ENCODE data around the gene VAC14.
"Not testable (repeated sequence)": the region's sequence is repeated elsewhere in the genome, so short reads cannot be mapped to it uniquely, and the experiment has no call there.

The VAC14 gene

DNA sequence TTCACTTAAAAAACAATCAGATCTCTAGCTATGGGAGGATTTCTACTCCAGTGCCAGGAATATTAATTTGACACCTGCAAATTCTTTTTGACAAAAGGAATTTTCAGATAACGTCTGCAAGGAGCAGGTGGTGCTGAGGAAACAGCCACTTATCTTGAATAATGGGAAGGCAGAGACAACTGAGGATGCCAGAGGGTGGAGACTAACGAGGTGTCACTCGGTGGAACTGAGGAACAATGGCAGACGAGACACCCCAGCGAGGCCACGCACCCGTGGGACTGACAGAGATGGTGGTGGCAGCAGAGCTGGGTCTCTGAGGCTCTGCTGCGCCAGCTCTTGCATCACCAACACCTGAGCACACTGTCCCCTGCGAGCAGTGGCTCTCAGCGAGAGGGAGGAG lies 42.2 kb downstream of the VAC14 start:
- no peak for DNase-seq

DNA sequence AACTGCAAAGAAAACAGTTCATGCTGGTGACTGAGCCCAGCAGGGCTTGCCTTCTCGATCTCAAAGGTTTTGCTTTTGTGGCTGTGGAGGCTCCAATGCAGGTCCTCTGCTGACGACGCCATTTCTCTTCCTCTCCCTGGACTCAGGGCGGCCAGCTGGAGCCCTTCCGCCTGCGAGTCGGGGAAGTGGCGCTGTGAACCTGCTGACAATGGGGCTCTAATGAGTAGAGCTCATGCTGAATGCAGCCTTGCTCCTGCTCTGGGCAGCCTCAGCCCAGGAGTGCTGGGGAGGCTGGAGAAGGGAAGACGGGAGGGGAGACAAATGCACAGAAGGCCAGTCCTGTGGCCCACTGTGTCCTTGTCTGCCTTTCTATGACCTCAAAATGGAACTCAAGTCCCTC lies 43.8 kb downstream of the VAC14 start:
- no peak for DNase-seq

DNA sequence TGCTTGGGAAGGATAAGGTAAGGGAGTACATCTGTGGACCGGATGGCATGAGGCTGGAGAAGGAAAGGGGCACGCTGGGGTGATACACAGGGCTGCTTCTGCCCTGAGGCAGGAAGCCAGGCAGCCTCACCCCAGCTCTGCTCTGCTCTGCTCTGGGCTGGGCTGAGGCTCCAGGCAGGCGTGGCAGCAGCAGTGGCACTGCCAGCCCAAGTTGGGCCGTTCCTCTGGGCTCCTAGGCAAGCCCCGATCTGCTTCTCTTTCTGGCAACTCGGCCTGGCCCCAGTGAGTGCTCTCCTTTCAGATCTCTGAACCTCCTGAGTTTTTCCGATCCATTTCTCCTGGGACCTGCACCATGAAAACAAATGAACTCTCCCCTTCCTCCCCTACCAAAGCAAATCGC lies 44.9 kb downstream of the VAC14 start:
- no peak for DNase-seq

DNA sequence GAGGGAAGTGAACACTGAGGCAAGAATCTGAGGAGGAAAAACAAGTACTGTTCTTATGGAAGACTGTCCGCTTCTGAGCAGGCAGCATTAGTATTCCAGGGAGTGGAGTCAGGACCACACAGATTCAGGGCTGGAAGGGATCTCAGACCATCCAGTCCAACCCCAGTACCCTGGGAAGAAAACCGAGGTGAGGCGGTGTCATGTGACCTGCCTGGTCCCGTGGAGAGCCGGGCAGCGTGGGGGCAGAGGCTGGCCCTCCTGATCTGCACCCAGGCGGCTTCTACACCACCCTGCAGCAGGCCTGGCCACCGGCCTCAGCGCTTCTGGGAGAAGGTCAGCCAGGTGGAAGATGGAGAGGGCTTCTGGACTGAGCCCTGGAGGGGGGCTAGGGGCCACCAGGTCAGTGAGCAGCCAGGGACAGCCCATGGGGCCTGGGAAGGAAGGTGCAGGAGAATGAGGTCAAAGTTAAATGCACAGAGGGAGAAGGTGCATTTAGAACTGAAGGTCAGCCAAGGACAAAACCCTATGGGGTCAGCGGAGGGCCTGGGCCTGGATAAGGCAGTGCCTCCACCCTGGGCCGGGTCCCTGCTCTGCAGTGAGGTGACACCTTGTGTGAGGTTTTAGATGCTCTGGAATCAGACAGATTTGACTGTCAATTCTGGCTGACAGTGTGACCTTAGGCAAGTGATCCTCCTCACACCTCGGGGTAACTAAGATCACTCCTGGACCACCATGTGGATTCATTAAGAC lies 45.9 kb downstream of the VAC14 start:
- no peak for DNase-seq

DNA sequence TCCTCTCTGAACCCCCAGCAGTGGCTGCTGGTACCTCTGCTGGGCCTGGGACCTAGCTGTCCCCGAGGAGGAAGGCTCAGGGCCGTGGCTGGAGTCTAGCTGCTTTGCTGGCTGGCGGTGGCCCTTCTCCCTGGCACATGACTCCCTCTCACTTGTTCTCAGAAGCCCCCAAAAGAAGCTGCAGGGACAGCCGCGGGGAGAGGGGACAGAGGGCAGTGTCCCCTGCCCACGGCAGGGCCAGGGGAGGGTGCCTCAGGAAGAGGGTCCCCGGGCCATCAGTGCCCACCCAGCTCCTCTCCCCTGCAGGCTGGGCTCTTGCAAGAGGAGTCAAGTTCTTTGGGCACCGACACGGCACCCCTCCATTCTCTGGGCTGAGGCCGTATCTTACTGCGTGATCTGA lies 46.6 kb downstream of the VAC14 start:
- DNase-seq: no peak

DNA sequence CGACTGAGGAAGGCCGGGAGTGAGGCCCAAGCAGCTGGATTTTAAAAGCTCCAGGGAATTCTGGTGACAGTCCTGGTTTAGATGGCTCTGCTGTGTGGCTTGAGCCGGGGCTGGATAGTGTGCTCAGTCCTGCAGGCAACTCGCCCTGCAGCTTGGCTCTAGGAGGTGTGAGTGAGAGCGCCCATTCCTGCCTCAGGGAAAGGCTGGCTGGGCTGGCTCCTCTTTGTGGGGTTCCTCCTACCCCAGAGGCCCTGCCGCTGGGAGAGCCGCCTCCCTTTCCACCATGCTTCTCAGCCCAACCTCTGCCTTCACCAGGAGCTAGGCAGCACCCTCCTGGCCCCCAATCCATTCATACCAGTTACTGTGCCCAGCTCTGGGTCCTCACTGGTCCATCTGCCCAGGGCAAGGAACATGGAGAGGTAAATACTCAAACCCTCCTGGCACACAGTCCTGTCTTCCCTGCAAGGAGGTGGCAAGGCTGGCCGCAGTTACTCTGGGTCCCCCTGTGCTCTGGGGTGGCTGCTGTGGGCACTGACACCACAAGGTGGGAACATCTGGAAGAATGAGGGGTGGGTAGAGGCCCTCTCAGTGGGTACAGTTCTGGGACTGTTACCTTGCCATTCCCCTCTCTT lies 47.1 kb downstream of the VAC14 start:
- DNase-seq: no peak

DNA sequence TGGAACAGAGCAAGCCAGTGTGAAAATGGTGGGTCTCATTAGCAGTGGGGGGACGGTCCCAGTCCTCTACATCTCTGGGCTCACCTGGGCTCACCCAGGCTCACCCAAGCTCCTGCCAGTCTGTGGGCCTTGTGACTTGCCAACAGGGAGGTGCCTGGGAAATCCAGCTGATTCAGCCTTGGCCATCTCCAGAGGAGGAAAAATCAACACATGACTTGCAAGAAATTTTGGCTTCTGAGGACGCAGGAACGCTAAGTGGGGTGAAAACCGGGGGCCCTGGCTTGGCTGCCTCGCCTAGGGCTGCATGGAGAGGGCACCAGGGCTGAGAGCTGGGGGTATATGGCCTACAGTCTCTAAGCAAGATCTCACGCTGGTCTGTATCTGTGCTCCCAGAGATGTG lies 47.7 kb downstream of the VAC14 start:
- no peak for DNase-seq

DNA sequence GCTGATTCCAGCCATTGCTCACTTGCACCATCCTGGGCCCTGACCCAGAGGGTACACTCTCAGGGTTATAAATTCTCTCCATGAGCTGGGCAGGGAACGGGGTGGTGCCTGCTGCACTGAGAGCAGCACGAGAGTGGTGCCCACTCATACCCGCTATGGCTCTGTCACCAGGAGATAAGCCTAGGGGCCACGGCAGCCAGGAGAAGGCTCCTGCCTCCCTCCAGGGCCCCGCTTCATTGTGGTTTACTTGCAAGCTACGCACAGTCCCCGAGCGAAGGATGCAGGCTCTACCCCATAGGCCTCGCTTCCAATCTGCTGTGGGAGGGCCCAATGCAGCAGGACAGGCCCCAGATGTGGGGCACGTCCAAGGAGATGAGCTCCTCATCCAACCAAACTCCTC lies 48.5 kb downstream of the VAC14 start:
- DNase-seq: no peak

DNA sequence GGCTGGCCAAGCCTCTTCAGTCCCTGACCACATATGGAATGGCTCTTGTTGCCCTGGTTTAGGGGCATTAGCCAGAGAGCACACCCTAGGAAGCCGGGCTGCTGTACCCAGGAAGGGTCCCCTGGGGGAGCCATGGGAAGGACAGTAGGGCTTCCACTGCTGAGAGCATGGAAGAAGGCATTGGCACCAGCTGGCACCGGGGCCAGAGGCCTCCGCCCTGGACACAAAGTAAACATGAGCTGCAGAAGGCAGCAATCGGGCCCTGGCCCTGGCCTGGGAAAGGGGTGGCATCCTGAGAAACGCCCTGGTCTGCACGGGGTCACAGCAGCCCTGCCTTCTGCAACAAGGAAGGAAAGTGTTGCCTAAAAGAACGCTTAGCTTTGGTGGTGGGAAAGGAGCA lies 49.4 kb downstream of the VAC14 start:
- DNase-seq: no peak

DNA sequence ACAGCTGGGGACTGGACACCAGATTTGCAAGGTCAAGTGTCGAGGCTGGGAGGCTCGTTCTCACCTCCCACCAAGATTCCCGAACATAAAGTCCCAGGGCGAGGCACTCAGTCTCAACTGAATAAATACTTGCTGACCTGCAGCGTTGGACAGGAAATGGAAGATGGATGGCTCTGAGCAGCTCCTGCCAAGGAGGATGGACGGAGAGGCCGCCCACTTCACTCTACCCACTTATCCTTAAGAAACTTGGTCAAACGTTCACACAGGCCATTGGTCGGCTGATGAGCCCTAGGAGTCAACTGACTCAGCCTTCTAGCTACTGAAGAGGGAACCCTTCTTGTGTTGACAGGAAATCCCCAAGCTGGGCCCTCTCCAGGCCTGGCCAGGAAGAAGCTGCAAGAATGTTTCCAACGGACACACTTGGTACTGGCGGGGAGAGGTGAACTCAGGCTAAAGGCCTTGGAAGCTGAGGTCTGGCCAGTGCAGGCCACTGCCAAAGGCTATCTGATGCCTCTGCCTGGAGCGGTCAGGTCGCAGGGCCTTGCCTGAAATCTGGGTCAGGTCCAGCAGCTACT lies 50.0 kb downstream of the VAC14 start:
- DNase-seq: no peak

DNA sequence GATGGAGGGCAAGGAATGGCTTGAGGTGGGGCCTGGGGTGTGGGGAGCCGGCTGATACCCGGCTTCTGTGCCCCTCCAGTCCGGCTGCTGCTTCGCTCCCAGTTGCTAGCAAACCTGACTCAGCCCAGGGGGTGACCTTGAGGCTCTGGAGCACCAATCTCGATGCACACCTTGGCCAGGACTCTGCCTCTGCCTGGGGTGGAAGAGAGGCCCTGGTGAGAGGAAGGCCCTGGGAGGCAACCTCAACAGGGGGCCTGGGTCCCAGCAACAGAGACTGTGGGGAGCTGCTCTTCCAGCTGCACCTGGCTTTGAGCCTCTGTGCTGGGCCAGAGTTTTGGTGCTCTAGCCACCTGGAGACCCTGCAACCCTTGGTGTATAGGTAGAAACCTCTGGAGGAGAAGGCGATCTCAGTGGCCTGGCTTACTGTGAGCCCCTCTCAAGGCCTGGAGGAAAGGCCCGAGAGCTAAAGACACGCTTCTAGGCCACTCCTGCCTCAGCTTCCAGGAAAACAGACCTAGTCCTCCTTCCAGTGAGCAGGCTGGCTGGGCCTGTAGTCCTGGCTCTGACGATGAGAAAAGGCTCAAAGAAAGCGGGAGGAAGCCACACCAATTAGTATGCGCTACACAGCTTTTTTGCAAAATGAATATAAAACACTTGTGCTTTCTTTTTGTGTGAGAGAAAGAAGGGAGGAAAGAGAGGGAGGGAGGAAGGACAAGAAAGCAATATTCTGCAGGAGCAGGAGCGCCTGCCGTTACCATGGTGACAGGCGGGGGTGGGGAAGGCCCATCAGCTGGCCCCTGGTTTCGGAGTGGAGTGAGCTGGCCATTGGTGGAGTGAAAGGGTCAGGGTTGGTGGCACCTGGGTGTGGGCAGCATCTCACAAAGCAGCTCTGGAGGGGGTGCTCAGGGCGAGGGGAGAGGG lies 51.0 kb downstream of the VAC14 start:
- DNase-seq: no peak

DNA sequence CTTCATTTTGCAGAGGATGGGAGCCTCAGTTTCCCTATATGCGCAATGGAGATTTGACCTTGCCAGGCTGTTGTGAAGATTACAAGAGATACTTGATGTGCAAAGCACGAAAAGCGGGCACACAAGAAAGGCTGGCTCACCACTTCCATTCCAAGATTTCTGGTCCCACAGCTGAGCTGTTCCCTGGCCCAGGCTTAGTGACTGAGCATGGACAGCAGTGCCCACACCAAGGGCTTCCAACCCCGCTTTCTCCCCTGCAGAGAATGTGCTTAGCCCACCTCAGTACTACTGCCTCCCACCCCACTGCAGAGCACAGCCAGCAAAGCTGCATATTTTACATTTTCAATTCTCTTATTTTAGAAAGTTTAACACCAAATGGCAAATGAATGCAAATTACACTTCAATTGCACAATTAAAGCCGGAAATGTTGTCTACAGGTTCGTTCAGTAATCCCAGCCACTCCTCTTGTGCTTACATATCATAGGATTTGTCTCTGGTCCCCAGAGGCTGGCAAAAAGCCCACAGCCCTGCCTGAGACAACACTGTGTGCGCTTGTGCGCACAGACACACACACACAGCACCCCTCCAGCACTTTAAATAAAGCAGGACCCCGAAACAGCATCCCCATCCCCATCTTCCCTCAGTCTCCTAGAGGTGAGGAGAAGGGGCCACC lies 51.8 kb downstream of the VAC14 start:
- DNase-seq: no peak

DNA sequence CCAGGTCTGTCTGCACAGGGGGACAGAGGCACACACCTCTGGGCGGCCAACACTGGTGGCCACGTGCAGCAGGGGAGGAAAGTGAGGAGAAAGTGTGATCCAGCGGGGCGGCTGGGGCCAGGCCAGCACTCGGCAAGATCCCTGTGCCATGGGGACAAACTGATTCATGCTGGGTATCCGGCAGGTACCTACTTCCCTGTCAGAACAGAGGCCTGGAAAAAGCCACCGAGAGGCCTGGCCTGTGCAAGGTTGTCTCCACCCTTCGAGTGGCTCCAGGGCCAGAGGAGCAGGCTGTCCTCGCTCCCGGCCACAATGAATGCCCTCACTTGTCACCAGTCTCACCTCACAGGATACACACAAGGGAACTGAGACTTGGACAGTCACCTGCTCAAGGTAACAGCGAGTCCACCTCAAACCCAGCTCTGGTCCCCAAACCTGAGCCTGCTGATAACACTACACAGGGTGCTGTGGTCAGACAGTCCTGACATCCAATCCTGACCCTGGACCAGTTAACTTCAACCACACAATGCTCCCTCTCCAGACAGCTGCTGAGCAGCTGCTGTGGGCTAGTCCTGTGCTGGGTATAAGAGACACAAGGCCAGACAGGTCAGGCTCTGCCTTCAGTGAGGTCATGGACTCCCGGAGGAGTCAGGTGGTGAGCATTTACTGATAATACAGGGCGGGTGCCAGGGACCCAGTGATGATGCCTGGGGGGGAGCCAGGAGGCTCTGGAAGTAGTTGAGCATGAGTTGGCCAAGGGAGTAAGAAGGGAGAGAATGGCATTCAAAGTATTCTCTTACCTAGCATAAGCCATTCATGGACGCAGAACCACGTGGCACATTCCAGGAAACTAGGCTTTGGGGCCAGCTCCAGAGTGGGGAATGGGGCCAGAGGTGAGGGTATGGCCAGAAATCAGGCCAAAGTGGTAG lies 53.0 kb downstream of the VAC14 start:
- no peak for DNase-seq

DNA sequence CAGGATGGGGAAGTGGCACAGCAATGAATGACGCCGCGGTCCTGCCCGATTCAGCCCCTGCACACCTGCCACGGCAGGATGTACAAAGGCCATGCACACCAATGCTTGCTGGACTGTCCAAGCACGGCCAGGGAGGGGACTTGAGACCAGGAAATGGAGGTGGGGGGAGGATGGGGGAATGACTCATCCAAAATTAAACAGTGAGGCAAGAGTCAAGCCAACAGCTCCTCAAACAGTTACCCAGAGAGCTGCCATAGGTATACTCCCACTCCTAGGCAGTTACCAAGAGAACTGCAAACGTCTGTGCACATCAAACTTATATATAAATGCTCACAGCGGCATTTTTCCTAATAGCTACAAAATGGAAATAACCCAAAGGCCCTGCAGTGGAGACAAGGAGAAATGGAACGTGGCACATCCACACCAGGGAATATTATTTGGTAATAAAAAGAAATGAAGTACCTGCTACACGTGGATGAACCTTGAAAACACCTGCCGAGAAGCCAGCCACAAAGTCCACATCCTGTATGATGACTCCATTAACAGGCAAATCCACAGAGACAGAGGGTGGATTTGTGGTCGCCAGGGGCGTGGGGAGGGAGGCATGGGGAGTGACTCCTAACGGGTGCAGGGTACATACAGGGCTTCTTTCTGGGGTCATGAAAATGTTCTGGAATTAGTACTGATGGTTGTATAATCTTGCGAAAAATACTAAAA lies 54.1 kb downstream of the VAC14 start:
- DNase-seq: no peak

DNA sequence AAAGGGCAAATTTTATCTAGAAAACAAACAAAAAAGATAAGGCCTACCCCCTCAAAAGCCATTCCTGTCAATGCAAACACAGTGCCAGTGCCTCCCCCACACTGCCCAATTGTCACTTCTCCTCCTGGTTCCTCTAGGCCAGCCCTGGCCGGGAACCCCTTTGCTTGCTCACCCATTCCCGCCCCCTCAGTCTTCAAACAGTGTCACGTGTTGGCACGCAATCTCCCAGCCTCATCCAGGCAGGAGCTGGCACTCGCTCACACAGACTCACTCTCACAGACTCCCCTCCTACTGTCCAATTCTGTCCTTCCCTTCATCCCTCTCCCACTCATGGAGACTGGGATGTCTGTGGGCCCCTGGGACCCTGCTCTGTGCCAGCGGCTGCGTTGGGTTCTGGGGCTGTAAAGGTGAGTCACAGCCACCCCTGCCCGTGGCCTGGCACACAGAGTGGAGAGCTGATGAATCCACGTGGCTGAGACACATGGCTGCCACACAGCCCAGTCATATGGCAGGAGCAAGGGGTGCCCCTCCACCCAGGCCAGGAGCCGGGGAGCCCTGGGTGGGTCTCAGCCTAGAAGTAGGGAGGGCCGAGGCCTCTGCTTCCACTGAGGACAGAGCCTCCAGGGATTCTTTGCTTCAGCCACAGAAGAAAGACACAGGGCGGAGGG lies 54.8 kb downstream of the VAC14 start:
- DNase-seq: no peak

DNA sequence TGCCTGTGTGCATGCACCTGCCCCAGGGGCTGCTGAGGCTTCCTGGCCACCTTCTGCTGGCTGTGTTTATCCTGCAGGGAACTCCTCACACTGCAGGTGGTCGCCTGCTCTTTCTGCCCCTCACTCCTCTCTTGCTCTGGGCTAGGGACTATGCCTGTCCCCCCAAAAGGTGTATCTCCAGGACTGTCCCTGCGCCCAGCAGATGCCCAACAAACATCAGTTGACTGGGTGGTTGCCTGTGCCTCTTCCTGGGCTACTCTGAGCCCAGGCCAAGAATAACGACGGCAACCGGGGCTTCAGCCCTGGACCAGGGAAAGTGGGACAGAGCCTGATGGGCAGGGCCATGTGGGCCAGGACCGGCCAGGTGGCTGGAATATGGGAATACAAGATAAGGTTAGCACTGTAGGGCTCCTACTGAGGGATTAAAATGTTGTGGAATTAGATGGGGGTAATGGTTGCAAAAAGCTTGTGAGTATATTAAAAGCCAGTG lies 55.4 kb downstream of the VAC14 start:
- DNase-seq: no peak

DNA sequence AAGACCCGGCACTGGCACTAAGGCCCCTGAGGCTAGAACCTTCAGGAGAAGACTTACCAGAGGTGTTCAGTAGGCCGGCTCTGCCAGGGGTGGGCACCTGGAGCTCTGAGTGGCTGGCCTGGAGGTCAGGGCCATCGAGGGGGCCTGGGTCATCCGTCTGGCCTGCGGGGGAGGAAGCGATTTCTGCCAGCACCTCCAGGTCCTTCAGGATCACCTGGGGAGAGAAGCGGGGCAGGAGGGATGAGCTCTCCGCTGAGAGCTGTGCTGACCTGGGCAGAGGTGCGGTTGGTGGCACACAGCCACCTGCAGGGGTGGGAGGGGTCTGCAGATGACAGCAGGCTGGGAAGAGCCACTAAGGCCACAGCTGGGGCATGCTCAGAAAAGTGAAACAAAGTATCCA lies 56.6 kb downstream of the VAC14 start:
- DNase-seq: no peak

DNA sequence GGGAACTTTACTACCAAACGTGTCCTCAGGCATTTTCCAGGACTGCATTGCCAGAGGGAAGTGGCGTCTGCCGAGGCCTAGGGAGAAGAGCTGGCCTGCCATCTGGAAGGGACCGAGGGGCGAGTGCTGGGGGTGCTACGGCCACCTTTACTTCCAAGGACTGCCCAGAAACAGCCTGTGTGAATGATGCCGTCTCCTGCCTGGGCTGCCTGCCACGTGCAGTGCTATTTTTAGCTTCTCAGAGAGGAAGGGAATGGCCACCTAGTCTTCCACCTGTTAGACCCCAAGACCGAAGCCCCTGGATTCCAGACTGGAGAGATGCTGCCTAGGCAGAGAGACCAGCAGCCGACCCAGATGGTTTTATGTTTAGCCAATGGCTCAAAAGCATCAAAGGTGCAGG lies 57.2 kb downstream of the VAC14 start:
- DNase-seq: no peak

DNA sequence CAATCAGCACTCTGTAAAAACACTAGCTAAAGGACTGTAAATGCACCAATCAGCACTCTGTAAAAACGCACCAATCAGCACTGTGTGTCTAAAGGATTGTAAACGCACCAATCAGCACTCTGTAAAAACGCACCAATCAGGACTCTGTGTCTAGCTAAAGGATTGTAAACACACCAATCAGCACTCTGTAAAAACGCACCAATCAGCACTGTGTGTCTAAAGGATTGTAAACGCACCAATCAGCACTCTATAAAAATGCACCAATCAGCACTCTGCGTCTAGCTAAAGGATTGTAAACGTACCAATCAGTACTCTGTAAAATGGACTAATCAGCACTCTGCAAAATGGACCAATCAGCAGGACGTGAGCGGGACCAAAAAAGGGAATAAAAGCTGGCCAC lies 58.0 kb downstream of the VAC14 start:
- not testable (repeated sequence) for DNase-seq

DNA sequence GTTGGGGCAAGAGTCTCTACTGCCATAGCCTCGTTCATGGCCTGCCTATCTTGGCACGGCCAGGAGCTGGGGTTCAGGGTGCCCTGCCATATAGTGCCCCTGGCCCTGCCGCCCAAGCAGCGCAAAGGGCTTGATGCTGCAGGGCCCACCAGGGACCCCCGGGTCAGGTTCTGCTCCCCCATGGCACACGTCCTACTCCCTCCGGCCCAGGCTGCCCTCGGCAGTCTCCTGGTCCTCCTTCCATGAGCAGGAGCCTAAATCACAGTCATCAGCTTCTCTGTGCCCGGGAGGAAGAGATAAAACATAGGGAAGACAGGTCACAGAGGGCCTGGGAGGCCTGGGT lies 59.2 kb downstream of the VAC14 start:
- no peak for DNase-seq
